Right lobe of liver (tissue), 4 donors: ENCODE data around the gene GOLGA6L26.

Experiments used
- POLR2A ChIP-seq: fragments of 450-650 bp; IDR thresholded peaks from one replicate; pipeline ENCODE4 v1.6.1; 2017; ENCODE audit warnings: antibody characterized with exemption, mild to moderate bottlenecking
- TF ChIP-seq, protein P1 (sequence below), 4 donors: fragments of 200-600 bp in 3 of 4; fragments of 450-650 bp in 1 of 4; IDR thresholded peaks; one replicate each; pipeline versions ENCODE4 v1.5.1 to v1.8.0; 2016 to 2022; ENCODE audit warnings: antibody characterized with exemption in 4 of 4, mild to moderate bottlenecking in 2 of 4
- donor health status: DM: no; HTN: no; CAD: no.
- donor health status: DM: no; HTN: no; CAD: no.
- donor health status: DM: no; HTN: yes; CAD: no.

DNA sequence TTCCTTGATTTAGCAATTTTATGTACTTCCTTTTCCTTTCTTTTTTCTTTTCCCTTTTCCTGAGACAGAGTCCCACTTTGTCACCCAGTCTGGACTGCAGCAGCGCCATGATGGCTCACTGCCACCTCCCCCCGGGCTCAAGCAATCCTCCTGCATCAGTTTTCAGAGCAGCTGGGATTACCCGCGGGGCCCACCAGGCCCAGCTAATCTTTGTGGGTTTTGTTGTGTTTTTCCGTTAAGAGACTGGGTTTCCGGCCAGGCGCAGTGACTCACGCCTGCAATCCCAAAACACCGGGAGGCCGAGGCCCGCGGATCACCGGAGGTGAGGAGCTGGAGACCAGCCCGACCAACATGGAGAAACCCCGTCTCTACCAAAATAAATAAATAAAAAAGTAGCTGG is 38.3 kb upstream of the GOLGA6L26 start:
- TF ChIP-seq, protein P1, sequence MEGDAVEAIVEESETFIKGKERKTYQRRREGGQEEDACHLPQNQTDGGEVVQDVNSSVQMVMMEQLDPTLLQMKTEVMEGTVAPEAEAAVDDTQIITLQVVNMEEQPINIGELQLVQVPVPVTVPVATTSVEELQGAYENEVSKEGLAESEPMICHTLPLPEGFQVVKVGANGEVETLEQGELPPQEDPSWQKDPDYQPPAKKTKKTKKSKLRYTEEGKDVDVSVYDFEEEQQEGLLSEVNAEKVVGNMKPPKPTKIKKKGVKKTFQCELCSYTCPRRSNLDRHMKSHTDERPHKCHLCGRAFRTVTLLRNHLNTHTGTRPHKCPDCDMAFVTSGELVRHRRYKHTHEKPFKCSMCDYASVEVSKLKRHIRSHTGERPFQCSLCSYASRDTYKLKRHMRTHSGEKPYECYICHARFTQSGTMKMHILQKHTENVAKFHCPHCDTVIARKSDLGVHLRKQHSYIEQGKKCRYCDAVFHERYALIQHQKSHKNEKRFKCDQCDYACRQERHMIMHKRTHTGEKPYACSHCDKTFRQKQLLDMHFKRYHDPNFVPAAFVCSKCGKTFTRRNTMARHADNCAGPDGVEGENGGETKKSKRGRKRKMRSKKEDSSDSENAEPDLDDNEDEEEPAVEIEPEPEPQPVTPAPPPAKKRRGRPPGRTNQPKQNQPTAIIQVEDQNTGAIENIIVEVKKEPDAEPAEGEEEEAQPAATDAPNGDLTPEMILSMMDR (IDR thresholded peaks at IDR 0.05), result no peak
- TF ChIP-seq POLR2A, result no peak
